K562 (cell line): ENCODE measurements around the gene MAD1L1. TPM values are rescaled to one million over a fixed set of nuclear protein-coding genes. Genes with fewer than 3 reads are reported as not detected.

Experiments used
- ATAC-seq: fragments of 200-7000 bp; cut with Tn5 transposase; 3 replicates; pipeline ENCODE4 v1.9.1; 2020; ENCODE audit warnings: moderate library complexity
- BruUV-seq: library from RNA; stranded (reverse); fragments of 400-500 nt; replicated peaks from 2 replicates; lab custom pipeline; 2021; lab: Mats Ljungman, UMichigan
- CTCF ChIA-PET: fragments of 300-600 bp; formaldehyde crosslinking; extraction: SDS; loops from one replicate; lab custom pipeline; 2021; ENCODE audit warnings: low intra/inter-chr PET ratio; lab: Yijun Ruan, JAX
- POLR2A ChIA-PET: fragments of 300-600, 350-650 bp; sonication (Branson Sonifier 250); formaldehyde crosslinking; extraction: SDS; loops from one replicate; lab custom pipeline; 2021; ENCODE audit warnings: antibody characterized with exemption, inconsistent platforms; lab: Yijun Ruan, JAX
- DNase-seq, 4 experiments: peaks; one replicate each; pipeline versions ENCODE4 v3.0.0 to v3.0.0-alpha.2; 2011 to 2018; ENCODE audit warnings: low spot score in 3 of 4, mixed read lengths in 3 of 4; ENCODE audit errors: extremely low read depth in 1 of 4
- FAIRE-seq: peaks from 2 replicates; lab custom pipeline; 2011; peaks lifted over from hg19 to GRCh38; lab: Jason Lieb, UNC
- H2AFZ ChIP-seq: 2 replicates; pipeline ENCODE4 v1.6.0; 2011; ENCODE audit warnings: low read depth, low read length, control low read depth, inconsistent platforms
- H3K27ac ChIP-seq: fragments of 200-600 bp; 3 replicates; pipeline ENCODE4 v1.8.0; 2011; ENCODE audit warnings: low read depth, mild to moderate bottlenecking, control low read depth, inconsistent platforms, low read length, moderate library complexity, mixed read lengths; ENCODE audit errors: extremely low read depth
- H3K27me3 ChIP-seq, 2 experiments: fragments of 300-600 bp in 1 of 2; 2 replicates in 1 of 2; 3 replicates in 1 of 2; pipeline versions ENCODE4 v1.6.0 to v1.8.0; 2011; ENCODE audit warnings: inconsistent platforms in 2 of 2, low read length in 2 of 2, mild to moderate bottlenecking in 1 of 2, mixed read lengths in 1 of 2, moderate library complexity in 1 of 2; ENCODE audit not compliant: control insufficient read depth in 2 of 2, insufficient read depth in 2 of 2
- H3K36me3 ChIP-seq: fragments of 300-600 bp; 3 replicates; pipeline ENCODE4 v1.8.0; 2011; ENCODE audit warnings: mild to moderate bottlenecking, low read length, inconsistent platforms; ENCODE audit not compliant: control insufficient read depth, insufficient read depth
- H3K4me1 ChIP-seq, 2 experiments: fragments of 200-600 bp in 1 of 2; replicated peaks in 1 of 2; 2 replicates in 1 of 2; 3 replicates in 1 of 2; pipeline versions ENCODE4 v1.5.1 to v1.8.0; 2011; ENCODE audit warnings: inconsistent platforms in 2 of 2, low read length in 2 of 2, mild to moderate bottlenecking in 1 of 2, mixed read lengths in 1 of 2, moderate library complexity in 1 of 2; ENCODE audit not compliant: control insufficient read depth in 2 of 2, insufficient read depth in 2 of 2
- H3K4me2 ChIP-seq: 2 replicates; pipeline ENCODE4 v1.6.1; 2011; ENCODE audit warnings: low read length, control low read depth, inconsistent platforms, mixed read lengths; ENCODE audit not compliant: insufficient read depth
- H3K4me3 ChIP-seq: fragments of 200-600 bp; sonication (generic), shearing (Covaris generic); 2 replicates; pipeline ENCODE4 v1.5.1; 2016; ENCODE audit warnings: control low read depth, inconsistent platforms
- H3K79me2 ChIP-seq: fragments of 200-600 bp; 3 replicates; pipeline ENCODE4 v1.8.0; 2011; ENCODE audit warnings: low read length, inconsistent platforms; ENCODE audit not compliant: control insufficient read depth, insufficient read depth
- H3K9ac ChIP-seq, 2 experiments: 2 replicates each; pipeline versions ENCODE4 v1.6.0 to v1.6.1; 2011; ENCODE audit warnings: low read depth in 2 of 2, low read length in 2 of 2, control low read depth in 1 of 2, inconsistent platforms in 1 of 2, mild to moderate bottlenecking in 1 of 2, mixed read lengths in 1 of 2; ENCODE audit not compliant: insufficient read depth in 1 of 2
- H3K9me1 ChIP-seq: one replicate; pipeline ENCODE4 v1.6.0; 2011; ENCODE audit warnings: inconsistent platforms, mild to moderate bottlenecking, low read length, moderate library complexity; ENCODE audit not compliant: control insufficient read depth, insufficient read depth
- H3K9me3 ChIP-seq: replicated peaks from 2 replicates; pipeline ENCODE4 v1.5.1; 2011; ENCODE audit warnings: low read depth, low read length, inconsistent platforms; ENCODE audit not compliant: control insufficient read depth, insufficient read depth
- H4K20me1 ChIP-seq: replicated peaks from 2 replicates; pipeline ENCODE4 v1.6.1; 2011; ENCODE audit warnings: low read length, inconsistent platforms, mixed read lengths; ENCODE audit not compliant: control insufficient read depth, insufficient read depth
- CBX1 ChIP-seq: sonication (generic); IDR thresholded peaks from 2 replicates; pipeline ENCODE4 v1.6.1; 2016; ENCODE audit warnings: antibody characterized with exemption, low read depth, mild to moderate bottlenecking
- FOXJ3 ChIP-seq: sonication (generic); formaldehyde crosslinking; IDR thresholded peaks from 2 replicates; pipeline ENCODE4 v1.4.0; 2020; ENCODE audit warnings: mild to moderate bottlenecking, missing genetic modification reagents
- MYBL2 ChIP-seq, 2 experiments: fragments of 450-650 bp in 1 of 2; sonication (generic) in 1 of 2; formaldehyde crosslinking in 1 of 2; IDR thresholded peaks; 2 replicates each; pipeline versions ENCODE4 v1.6.1 to v1.8.1; 2017 to 2022; ENCODE audit warnings: borderline replicate concordance in 1 of 2, inconsistent platforms in 1 of 2, low read depth in 1 of 2, mild to moderate bottlenecking in 1 of 2, missing genetic modification reagents in 1 of 2, moderate library complexity in 1 of 2
- PML ChIP-seq: IDR thresholded peaks from 2 replicates; pipeline ENCODE4 v1.6.1; 2012; ENCODE audit warnings: low read length, inconsistent platforms
- RBM39 ChIP-seq: fragments of 200-400 bp; formaldehyde crosslinking; optimal IDR thresholded peaks from 2 replicates; pipeline ENCODE3; 2018; ENCODE audit warnings: low read depth, low read length
- ZBTB33 ChIP-seq: sonication (generic); formaldehyde crosslinking; IDR thresholded peaks from 2 replicates; pipeline ENCODE4 v1.8.1; 2023; ENCODE audit warnings: mild to moderate bottlenecking, missing genetic modification reagents
- ZNF583 ChIP-seq: fragments of 250-450 bp; sonication (Bioruptor Pico); IDR thresholded peaks from 2 replicates; pipeline ENCODE4 v1.4.0; 2020
- WGBS: fragments of 100-300 bp; shearing (Covaris generic); methylation state at CpG from one replicate; pipeline ENCODE4 v1.1.6; 2016; ENCODE audit warnings: low coverage, mixed read lengths; ENCODE audit not compliant: insufficient coverage; ENCODE audit errors: missing lambda C conversion rate; 5-methylcytosine and 5-hydroxymethylcytosine counted together
- in situ Hi-C: fragments of 300-500 bp; cut with MboI; formaldehyde crosslinking; loops from 4 replicates; pipeline ENCODE4 v1.15.0; 2018; ENCODE audit warnings: inconsistent platforms, mixed read lengths
- intact Hi-C: fragments of 100-400 bp; cut with micrococcal nuclease; formaldehyde crosslinking; loops from 2 replicates; pipeline ENCODE4 v1.14.2; 2022
- polyA plus RNA-seq, 8 experiments: library from polyadenylated mRNA; depleted of rRNA in 4 of 8; stranded (reverse) in 5 of 8; unstranded in 3 of 8; fragments of >200 nt; fragmentation: Nextera tagmentation in 2 of 8; fragmentation: Illumina TruSeq in 1 of 8; extraction: Ambion mirVana in 2 of 8; extraction: Trizol in 1 of 8; gene quantifications; 2 replicates each; pipeline versions ENCODE4 v1.2.1 to v1.2.3, GENCODE V29; 2011 to 2014; ENCODE audit warnings: inconsistent platforms in 1 of 8, missing spikeins in 1 of 8
- total RNA-seq, 7 experiments: library from RNA; depleted of rRNA in 6 of 7; stranded (reverse); fragments of >200 nt in 6 of 7; fragmentation: Illumina TruSeq in 2 of 7; extraction: Trizol in 2 of 7; gene quantifications; 2 replicates each; pipeline versions ENCODE4 v1.2.1 to v1.2.3, GENCODE V29; 2011 to 2021; ENCODE audit warnings: low replicate concordance in 1 of 7

The MAD1L1 gene
- total and polyA plus RNA-seq, 9 of the 15 experiments (the other 6 are each of a cell fraction or from before 2014, with no cell fraction given) = 1.7 to 89.7 (median 18.0) TPM

DNA sequence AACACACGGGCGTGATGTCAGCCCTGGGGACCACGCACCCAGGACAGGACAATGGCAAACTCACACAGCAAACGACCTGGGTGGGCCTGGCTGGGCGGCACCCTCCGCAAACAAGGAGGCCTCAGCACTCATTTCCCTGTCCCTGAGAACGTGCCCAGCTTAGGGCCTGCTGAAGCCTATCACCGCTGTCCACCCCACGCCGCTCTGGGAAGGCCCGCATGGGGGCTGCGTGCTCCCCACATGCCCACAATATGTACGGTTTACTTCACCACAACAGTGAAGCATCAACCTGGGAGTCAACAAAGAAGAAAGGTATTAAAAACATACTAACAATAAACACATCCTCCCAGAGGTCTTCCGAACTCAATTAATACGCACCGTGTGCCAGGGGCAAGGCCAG lies 12.2 kb downstream of the MAD1L1 start (continued):
- TF ChIP-seq MYBL2 (IDR thresholded peaks at IDR 0.05; ENCODE audit: low read depth) = no peak
- no peak for TF ChIP-seq MYBL2 (CRISPR knock-in tag; IDR thresholded peaks at IDR 0.05; ENCODE audit: borderline replicate concordance)
- TF ChIP-seq, all 486 proteins: peak for 0

DNA sequence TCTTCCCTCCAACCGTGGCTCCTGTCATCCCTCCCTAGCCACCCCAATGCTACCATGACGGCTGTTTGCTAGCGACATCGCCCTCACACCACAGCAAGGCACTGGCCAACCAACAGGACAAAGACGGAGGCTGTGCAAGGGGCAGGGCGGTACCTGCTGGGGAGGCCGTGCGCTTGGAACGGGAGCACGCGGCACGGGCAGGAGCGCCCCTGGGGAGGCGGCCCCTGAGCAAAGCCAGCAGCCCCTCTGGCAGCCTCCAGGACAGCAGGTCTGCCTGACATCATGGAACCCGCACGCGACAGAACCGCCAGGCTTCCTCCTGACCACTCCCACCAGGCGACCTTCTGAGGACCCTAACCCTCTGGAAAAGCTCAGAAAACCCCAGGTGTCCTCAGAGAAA lies 12.7 kb downstream of the MAD1L1 start:
- BruUV-seq = no TSS peak
- Histone ChIP-seq H3K27ac (no peak overlapping the region), H4K20me1 (no peaks in the 10 kb centered on the region; the same call in 1 of the 2 replicates), H3K9me3 (no peaks in the 10 kb centered on the region), H3K4me2 (no peak overlapping the region), H3K4me1 (no peaks in the 10 kb centered on the region; a peak in 1 of 5 replicates), H2AFZ (no peak overlapping the region), H3K36me3 (peaks cover 83% of the 10 kb centered on the region; the same call in 2 of the 3 replicates), H3K27me3 (no peaks in the 10 kb centered on the region), H3K9me1 (no peaks in the 10 kb centered on the region), H3K4me3 (no peak overlapping the region), H3K79me2 (no peaks in the 10 kb centered on the region), H3K9ac (no peak overlapping the region)
- no peak for DNase-seq
- intact Hi-C loops (no loop called here), in situ Hi-C loops (no loop called here)
- FAIRE-seq = no peak
- ATAC-seq = no peak
- 89% methylated on average over 19 of the region's 19 CpGs for WGBS
- ChIA-PET POLR2A (no interaction called here), CTCF (no interaction called here)
- peak; percentile 20; the same call in 1 of the 2 replicates for TF ChIP-seq ZBTB33 (CRISPR knock-in tag)
- no peak for TF ChIP-seq CBX1
- TF ChIP-seq PML = no peak
- no peak for TF ChIP-seq RBM39
- no peak for TF ChIP-seq ZNF583 (CRISPR knock-in tag)
- no peak for TF ChIP-seq FOXJ3 (CRISPR knock-in tag)
